AG08395 (cell line): Measurements from ENCODE around the gene PHF12.

Experiments
- DNase-seq: peaks from one replicate; pipeline ENCODE4 v3.0.0; 2012; ENCODE audit warnings: mixed read lengths, low spot score

The PHF12 gene

DNA sequence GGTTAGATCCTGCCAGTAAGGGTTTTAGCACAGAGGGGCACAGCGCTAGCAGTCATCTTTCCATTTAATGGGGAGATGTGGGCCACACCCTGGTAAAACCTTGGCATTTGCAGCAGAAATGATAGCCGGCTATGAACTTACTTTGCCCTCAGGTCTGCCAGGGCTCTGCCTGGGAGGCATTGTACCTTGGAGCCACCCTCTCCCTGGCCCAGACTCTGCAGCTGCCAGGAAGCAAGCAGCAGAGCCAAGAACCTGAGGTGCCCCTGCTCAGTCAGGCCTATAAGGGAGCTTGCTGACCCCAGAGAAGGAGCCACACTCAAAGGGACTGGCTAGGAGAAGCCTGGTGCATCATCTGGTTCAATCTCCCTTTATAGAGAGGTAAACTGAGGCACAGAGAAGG lies 23.7 kb upstream of the PHF12 start:
- DNase-seq, result no peak

DNA sequence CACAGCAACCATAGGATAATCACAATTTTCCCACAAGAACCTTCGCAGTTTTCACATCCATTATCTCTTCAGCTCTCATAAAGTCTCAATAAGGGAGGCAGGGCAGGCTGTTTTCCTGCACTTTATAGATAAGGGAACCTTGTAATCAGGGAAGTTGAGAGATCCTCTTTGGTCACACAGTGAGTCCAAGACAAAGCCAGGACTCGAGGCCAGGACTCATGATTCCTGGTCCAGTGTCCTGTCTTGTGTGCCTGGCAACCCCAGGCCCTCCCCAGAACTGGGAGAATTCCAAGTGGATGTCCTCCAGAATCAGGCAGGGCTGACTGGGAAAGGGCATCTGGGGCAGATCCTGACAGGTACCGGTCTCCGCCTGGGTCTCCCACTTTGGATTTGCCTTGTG lies 23.1 kb upstream of the PHF12 start:
- DNase-seq, result no peak

DNA sequence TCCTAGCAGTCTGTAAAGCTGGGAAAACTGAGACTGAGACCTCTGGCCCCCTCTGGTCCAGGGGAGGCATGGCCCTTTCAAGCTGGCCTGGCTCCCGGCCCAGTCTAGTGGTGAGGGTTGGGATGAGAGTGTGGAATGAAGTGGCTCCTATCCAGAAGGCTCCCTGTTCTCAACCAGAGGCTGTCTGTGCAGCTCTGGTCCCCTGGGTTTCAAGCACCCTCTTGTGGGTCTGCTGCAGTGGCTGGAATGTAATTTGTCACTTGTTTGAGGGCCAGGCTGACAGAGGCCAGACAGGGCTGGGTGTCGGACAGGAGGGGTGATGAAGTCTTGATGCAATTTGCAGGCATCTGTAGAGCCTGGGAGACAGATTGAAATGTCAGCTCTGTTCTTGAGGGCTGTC lies 22.1 kb upstream of the PHF12 start:
- DNase-seq, result peak; percentile 81

DNA sequence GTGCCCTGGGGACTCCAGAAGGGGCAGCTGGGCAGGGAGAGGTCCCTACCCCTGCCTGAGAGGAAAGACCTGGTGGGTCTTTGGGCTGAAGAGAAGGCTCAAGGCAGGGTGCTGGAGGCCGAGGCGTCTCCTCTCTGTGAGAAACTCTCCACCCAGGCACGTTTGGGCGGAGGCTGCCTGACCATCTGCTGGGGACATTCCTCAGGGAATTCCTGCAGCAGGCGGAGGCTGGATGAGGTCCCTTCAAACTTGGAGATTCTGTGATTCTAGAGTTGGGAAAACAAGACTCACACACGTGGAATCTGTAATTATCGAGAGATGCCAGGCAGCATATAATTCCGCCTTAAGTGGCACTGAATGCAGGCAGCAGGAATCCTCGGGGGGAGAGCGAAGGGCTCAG lies 21.1 kb upstream of the PHF12 start:
- peak; percentile 45 for DNase-seq

DNA sequence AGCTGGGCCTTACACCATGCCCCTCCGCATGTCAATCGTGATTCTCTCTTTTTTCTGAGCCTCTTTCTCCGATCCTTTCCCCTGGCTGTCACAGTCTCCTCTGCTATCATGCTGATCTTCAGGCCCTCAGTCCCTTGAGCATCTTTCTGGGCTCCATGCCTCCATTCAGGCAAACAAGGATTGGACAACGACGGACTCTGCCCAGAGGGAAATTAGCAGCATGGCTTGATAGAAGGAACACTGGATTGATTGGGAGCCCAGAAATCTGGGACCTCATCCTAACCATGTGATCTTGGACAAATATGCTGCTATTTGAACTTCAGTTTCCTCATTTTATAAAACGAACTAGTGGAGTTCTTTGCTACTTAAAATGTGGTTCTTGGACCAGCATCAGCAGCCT lies 19.6 kb upstream of the PHF12 start:
- no peak for DNase-seq

DNA sequence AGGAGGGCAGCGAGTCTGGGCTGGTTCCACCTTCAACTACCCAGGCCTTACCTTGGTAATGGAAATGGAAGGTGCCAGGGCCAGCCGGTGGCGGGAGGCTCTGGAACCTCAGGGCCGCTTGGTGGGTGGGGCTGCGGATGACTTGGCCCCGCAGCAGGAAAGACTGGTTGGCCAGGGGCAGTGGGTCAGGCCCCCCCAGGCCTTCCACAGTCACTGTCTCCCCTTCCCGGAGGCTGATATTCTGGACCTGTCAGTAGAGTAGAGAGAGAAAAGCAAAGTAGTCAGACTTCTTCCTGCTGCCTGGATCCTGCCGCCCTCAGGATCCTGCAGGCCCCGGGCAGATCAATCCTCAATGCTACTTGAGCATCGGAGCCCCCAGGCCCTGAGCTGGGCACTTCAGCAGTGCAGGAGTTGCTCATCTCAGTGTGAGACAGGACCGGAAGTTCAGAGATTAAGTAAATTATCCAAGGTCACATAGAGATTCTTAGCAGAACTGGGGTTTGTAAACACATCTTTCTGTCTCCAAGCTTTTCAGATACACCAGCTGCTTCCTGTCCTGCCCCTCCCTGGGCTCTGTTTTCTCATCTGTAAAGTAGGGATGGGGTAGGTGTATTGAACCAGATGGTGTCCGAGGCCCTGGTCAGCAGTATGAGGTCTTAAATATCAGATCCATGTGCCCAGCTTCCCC lies 18.5 kb upstream of the PHF12 start:
- DNase-seq, result no peak

DNA sequence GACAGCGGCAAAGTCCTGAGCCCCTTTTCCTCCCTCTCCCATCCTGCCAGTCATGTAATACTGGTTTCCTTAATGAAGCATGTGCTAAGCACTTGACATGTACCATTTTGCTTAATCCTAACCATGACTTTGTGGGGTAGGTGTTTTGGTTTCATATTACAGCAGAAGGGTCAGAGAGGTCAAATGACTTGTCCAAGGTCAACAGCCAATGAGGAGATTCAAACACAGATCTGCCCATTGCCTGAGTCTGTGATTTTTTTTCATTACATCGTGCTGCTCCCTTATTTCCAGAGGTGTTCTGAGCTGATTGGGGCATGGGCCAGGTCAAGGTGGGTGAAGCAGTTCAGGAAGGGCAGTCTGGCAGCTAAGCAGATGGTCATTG lies 17.6 kb upstream of the PHF12 start:
- DNase-seq, result no peak

DNA sequence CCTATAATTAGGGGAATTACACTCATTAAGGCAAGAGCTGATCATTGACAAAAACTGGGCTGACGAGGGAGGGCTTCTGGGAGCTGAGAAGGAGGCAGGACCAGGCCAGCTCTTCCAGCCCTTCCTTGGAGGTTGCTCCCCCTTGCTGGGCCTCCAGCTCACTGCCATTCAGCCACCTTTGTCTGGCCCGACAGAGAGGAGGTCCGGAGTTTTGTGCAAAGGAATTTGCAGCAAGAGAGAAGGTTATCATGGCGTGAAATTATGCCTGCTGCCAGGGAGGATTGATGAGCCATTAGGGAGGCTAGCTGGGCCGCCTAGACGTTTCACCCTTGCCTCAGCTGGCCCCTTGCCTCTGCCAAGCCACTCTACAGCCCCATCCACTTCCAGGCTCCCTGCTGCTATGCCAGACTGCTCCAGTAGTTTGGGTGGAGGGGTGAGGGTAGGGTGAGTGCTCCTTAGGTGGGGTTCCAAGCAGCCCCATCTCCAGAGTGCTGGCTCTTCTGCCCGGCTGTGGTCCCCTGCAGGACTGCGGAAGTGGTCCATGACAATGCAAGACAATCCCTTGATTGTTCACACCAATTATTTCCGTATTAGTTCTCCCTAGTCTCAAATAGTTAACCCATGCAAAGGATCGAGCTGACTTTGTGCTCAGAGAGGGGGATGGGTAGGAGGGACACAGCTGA lies 17.1 kb upstream of the PHF12 start:
- DNase-seq, result no peak

DNA sequence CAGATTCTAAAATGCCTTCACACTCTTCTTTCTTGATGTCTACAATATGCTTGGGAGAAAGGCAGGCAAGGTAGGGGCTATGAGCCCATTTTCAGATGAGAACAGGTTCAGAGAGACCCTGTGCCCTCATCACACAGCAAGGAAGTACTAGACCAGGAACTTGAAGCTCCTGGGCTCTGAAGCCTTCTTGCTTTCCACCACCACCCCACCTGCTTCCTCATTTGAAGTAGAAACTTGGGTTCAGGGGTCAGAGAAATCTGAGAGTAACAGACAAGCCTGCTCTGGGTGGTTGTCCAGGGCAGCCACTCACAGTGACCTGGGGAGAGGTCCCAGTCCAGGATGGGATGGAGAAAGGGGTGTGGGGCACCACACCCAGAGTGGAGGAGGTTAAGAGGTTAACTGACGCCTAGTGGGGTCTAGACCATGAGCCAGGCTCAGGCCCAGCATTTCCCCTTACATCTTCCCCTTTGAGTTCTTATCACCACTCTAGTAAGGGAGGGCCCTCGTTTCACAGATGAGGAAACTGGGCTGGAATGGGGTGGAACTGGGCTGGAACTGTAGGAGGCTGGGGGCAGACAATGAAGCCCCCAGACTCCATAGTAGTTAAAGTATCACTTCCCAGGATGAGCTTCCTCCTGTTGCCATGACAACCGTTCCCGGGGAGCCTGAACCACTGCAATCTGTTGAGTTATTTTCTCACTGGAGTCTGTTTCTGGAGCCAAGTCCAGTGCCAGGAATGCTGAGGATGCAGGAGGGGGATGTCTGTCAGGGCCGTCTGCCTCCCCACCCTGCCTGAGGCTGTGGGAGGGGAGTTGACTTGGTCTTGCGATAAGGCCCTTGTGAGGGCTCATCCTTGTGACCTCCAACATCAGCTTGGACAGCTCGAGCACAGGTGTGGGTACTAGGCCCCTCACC lies 16.2 kb upstream of the PHF12 start:
- DNase-seq, result no peak

DNA sequence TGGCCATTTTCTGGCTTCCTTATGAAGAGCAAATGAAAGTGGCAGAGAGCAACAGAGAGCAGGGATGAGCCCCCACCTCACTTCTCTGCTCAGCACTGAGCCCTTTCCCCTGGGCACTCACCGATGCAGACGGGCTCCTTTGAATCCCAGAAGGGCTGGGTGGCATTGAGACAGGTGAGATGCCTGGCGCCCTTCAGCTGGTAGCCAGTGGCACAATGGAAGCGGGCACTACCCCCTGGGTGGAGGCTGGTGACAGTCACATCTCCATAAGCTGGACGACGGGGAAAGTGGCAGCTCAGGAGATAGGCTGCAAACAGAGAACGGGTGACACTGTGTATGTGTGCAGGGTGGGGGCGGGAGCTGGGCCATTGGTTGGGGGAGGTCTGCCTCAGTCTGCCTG lies 12.5 kb upstream of the PHF12 start:
- DNase-seq, result no peak

DNA sequence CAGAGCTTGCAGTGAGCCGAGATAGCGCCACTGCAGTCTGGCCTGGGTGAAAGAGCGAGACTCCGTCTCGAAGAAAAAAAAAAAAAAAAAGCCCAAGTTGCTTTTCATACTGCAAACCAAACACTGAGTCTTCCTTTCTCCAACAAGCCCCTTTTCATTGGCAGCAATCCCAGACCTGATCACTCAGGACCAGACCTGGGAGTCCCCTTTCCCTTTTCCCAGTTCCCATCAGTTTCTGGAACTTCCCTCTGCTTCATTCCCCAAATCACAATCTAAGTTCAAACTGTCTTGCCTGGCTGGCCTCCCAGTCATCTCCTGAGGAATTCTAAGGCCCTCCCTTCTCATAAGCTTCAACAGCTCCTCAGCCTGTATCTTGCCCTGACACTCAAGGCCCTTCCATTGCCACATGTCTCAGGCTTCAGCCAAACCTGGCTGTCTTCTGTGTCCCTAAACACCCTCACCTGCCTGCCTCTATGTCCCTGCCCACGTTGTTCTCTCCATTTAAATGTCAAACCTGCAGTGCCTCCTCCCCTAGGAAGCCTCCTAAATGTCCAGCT lies 11.8 kb upstream of the PHF12 start:
- no peak for DNase-seq

DNA sequence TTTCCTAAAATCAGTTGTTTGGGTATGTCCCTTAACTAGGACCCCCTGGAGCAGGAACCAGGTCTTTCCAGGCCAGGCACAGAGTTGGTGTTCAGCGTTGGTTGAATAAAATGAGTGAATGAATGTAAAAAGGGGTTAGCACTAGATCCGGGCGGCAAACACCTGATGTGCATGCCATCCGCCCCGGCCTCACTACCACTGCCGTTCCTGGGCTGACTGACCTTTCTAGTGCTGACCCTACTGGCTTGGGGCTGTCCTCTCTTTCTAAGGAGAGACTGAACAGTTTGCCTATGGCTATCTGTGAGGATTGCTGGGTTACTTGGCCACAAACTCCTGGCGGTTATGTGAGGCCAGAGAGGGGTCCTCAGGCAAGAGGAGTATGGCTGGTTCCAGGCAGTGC lies 10.1 kb upstream of the PHF12 start:
- no peak for DNase-seq

DNA sequence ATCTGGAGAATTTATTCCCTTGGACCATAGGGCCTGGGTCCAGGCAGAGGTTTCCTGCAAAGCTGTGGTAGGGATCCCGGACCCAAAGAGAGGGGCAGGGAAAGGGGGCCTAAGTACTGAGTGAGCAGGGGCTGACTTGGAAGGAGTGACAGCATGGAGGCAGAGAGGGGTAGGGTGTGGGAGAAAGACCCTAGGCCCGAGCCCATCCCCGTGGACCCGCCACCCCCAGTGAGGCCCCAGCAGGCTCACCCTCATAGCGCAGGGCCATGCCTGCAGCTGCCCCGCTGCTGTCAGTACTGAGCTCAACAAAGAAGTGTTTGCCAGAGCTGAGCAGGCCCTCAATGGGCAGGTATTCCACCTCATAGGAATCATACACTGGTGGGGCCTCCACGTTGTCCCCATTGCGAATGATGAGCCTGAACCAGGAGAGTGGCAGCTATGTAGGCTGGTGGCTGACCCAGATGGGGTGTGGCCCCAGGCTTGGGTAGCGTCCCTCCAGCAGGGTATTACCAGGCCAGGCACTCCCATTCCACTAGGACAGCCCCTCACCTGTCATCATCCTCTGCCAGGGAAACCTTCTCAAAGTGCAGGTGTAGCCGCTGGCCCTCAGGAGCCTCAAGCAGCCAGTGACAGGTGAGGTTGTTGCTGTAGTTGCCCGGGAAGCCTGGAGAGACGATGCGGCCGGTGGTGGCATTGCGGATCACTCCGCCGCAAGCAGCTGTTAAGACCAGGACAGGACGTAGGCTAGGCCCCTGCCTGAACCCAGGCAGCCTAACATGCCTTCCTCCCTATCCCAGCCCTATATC lies 9.1 kb upstream of the PHF12 start:
- no peak for DNase-seq

DNA sequence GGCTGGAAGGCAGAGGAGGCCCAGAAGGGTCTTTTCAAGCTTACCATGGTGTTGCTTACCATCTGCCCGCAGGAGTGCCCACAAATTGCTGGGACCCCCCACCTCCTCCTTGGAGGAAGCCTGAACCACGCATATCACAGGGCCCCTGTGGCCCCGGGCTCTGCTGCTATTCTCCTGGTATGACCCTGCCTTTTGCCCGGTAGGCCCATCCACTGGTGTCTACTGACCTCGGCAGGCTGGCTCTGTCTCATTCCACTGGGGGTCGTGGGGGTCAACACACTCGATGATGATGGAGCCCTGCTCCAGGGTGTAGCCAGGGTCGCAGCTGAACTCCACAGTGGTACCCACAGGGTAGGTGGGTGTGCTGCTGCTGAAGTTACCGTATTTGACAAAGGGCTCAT lies 8.2 kb upstream of the PHF12 start:
- DNase-seq, result no peak

DNA sequence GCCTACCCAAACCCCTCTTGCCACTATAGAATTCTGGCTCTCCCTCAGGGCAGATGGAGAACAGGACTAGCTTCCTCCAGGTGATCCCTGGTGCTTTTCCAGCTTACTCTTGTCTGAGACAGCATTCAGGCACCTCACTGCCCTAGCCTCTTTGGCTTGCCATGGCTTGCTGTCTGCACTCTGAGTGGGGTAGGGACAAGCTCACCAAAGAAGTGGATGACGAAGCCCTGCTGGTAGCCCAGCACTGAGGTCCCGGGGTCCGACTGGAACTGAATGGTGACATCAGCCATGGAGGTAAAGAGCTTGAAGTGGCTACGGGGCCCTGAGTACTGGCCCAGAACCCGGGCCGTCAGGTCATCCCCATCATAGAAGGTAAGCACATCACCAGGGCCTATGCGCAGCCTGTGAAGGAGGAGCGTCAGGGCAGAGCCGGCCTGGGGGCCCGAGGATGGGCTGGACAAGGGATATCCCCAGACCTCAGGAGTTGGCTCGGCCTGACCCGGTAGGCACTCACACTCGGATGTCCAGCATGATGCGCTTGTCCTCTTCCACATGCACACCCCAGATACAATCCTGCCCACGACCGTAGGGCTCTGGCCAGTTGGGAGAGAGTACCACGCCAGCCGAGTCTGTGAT lies 7.6 kb upstream of the PHF12 start:
- no peak for DNase-seq

DNA sequence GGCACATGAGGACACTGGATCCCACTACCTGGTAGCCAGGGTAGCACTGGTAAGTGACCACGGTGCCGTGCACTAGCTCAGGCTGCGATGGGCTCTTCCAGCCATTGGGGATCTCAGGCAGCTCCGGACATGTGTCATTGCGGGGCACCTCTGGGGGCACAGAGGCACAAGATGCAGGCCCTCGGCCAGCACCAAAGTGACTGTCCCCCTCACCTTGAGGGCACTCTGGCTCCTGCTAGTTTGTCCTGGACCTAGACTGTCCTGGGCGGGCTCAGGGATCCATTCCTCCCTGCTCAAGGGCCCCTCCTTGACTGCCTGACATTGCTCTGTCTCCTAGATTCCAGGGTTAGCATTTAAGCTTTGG lies 6.7 kb upstream of the PHF12 start:
- DNase-seq, result no peak

DNA sequence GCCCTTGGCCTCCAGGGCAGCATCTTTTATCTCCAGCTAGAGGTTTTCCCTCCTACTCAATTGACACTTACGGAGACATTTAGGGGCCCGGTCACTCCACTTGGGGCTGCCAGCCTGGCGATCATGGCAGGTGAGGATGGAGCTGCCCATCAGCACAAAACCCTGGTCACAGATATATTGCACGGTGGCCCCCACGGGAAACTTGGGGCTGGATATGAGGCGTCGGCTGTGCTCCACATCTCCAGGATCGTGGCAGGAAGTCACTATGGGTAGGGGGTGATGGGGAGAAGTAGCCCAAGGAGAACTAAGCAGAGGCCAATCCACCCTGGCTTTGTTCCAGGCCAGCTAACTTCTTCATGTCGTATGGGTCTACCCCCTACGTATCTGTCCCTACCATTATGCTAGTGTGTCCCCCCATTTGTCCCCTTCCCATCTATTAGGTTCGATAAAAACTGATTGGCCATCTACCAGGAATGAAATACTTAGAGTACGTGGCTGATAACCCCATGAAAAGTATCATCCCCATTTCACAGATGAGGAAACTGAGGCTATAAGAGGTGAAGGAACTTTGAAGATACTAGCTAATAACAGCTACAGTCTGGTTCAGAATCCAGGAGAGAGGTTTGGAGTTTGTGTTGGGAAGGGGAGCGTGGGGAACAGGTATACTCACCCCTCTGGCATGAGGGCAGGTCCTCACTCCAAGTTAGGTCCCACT lies 6.1 kb upstream of the PHF12 start:
- no peak for DNase-seq

DNA sequence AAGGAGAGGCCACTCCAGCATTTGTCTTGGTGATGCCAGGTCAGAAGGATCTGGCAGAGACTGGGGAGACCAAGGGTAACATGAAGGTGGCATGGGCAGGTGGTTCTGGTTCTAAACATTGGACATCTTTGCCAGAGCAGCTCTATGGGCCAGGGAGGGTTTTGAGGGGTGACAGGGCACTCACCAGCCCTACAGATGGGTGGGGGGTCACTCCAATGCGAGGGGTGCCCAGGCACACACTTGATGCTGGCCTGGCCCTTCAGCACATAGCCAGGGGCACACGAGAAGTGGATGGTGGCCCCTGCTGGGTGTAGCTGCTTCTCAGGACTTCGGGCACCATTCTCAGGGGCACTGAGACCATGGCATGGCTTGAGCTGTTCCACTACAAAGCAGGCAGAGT lies 5.5 kb upstream of the PHF12 start:
- no peak for DNase-seq

DNA sequence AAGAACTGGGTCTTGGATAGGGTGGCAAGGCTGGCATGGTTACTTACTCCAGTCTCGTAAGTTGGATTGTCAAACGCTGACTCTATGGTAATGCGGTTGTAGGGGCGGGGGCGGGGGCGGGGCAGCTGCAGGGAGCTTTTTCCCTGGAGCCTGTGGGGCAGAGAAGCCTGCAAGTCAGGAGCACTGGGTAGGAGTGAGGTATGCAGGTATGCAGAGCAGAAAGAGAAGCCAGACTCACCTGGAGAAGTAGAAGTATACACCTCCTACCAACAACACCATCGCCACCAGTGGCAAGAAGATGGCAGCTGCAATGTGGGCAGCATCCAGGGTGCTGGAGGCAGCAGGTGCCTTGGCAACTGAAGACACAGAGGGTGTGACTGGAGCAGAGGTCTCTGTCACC lies 4.8 kb upstream of the PHF12 start:
- DNase-seq, result no peak

DNA sequence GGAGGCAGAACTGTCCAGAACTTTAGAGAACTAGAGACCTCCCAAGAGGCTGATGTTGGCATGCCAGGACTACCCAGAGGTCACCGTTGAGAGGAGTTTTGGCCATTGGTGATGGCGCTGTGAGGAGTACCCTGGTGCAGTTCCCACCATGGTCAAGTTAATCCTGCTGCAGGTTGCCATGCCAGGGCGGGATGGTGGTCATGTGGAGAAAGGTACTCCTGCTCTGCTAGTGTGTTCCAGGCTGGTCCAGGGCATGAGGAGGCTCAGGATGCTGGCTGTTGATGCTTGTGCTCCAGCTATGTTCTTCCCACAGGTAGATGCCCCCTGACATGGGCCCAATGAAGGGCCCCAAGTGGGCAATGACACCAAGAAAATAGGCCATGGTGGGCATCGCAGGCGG lies 4.1 kb upstream of the PHF12 start:
- DNase-seq, result no peak

DNA sequence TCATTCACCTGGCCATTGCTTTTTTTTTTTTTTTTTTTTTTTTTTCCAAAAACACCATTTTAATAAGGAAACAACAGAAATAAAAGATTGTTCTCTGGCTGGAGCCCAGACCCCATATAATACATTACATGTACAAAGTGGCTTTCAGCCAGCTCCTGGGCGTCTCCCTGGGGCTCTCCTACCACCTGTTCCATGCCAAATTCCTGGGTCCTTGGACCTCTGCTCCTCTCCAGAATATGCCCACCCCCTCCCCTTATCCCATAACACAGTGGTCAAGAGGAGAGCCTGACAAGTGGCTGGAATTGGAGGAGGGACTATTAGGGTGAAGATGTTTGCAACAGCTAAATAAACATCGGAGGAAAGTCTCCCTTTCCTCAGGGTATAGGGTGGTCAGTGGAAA lies 3.6 kb upstream of the PHF12 start:
- no peak for DNase-seq
